B cell (primary cell): Measurements from ENCODE around the gene KCNC3. TPM values are rescaled to one million over a fixed set of nuclear protein-coding genes. Genes with fewer than 3 reads are reported as not detected.

Experiments used
- ATAC-seq: fragments of 200-7000 bp; cut with Tn5 transposase; one replicate; pipeline ENCODE4 v1.10.0; 2021; ENCODE audit warnings: low read depth, mild to moderate bottlenecking, moderate number of reproducible peaks, moderate library complexity
- CTCF ChIA-PET: fragments of 350-600 bp; sonication (Branson Sonifier 250); formaldehyde crosslinking; loops from one replicate; lab custom pipeline; 2021; ENCODE audit warnings: antibody characterized with exemption, inconsistent platforms; lab: Charles Lee
- POLR2A ChIA-PET: fragments of 350-600 bp; sonication (Branson Sonifier 250); formaldehyde crosslinking; loops from one replicate; lab custom pipeline; 2021; ENCODE audit warnings: antibody characterized with exemption; lab: Charles Lee
- DNase-seq: peaks from one replicate; pipeline ENCODE4 v3.0.0; 2013
- H2AFZ ChIP-seq: 2 replicates; pipeline ENCODE4 v1.6.1; 2012; ENCODE audit warnings: mild to moderate bottlenecking, low read depth, low read length; ENCODE audit not compliant: insufficient read depth, poor library complexity, severe bottlenecking
- H3K27ac ChIP-seq, 2 donors: 1 replicate in 1 of 2; 2 replicates in 1 of 2; pipeline ENCODE4 v1.5.1; 2012 to 2013; ENCODE audit warnings: low read length in 2 of 2, mild to moderate bottlenecking in 2 of 2, moderate library complexity in 1 of 2
- H3K27me3 ChIP-seq, 4 experiments: fragments of 200-600 bp in 1 of 4; sonication (generic) in 1 of 4; replicated peaks in 1 of 4; 1 replicate in 2 of 4; 2 replicates in 2 of 4; pipeline versions ENCODE4 v1.6.1 to v1.7.0; 2013 to 2016; ENCODE audit warnings: low read length in 3 of 4, mild to moderate bottlenecking in 2 of 4, mixed read lengths in 1 of 4, moderate library complexity in 1 of 4; ENCODE audit not compliant: insufficient read depth in 4 of 4, control insufficient read depth in 3 of 4; ENCODE audit errors: control extremely low read depth in 1 of 4
- H3K36me3 ChIP-seq, 2 experiments: replicated peaks in 1 of 2; 1 replicate in 1 of 2; 2 replicates in 1 of 2; pipeline versions ENCODE4 v1.6.1 to v1.7.1; 2013; ENCODE audit warnings: low read length in 1 of 2; ENCODE audit not compliant: insufficient read depth in 2 of 2, control insufficient read depth in 1 of 2; ENCODE audit errors: control extremely low read depth in 1 of 2, extremely low read depth in 1 of 2
- H3K4me1 ChIP-seq, 2 donors: fragments of 200-600 bp in 1 of 2; sonication (generic) in 1 of 2; 1 replicate in 1 of 2; 2 replicates in 1 of 2; pipeline versions ENCODE4 v1.5.1 to v1.6.1; 2013 to 2017; ENCODE audit warnings: low read length in 2 of 2; ENCODE audit not compliant: control insufficient read depth in 2 of 2, insufficient read depth in 2 of 2
- H3K4me2 ChIP-seq: replicated peaks from 2 replicates; pipeline ENCODE3; 2012; ENCODE audit warnings: mild to moderate bottlenecking, low read depth, low read length; ENCODE audit not compliant: poor library complexity, severe bottlenecking
- H3K4me3 ChIP-seq, 5 experiments: fragments of 200-600 bp in 1 of 5; sonication (generic) in 1 of 5; 1 replicate in 3 of 5; 2 replicates in 2 of 5; pipeline versions ENCODE4 v1.5.1 to v1.7.0; 2011 to 2016; ENCODE audit warnings: low read length in 4 of 5, mild to moderate bottlenecking in 4 of 5, low read depth in 2 of 5, control low read depth in 1 of 5, moderate library complexity in 1 of 5; ENCODE audit not compliant: insufficient read depth in 1 of 5; ENCODE audit errors: control extremely low read depth in 1 of 5, extremely low read depth in 1 of 5
- H3K79me2 ChIP-seq: fragments of 200-600 bp; sonication (generic); one replicate; pipeline ENCODE4 v1.6.0; 2016; ENCODE audit warnings: low read length; ENCODE audit not compliant: control insufficient read depth, insufficient read depth
- H3K9ac ChIP-seq: fragments of 200-600 bp; sonication (generic); 2 replicates; pipeline ENCODE4 v1.6.1; 2017; ENCODE audit warnings: mild to moderate bottlenecking, low read length, moderate library complexity
- H3K9me3 ChIP-seq, 3 donors: one replicate each; pipeline versions ENCODE4 v1.6.1 to v1.7.1; 2013; ENCODE audit warnings: low read length in 2 of 3; ENCODE audit not compliant: control insufficient read depth in 2 of 3, insufficient read depth in 1 of 3; ENCODE audit errors: control extremely low read depth in 1 of 3
- H4K20me1 ChIP-seq: 2 replicates; pipeline ENCODE4 v1.6.0; 2012; ENCODE audit warnings: mild to moderate bottlenecking, low read length; ENCODE audit not compliant: insufficient read depth, control insufficient read depth, poor library complexity, severe bottlenecking
- H3K27ac Mint-ChIP-seq: one replicate; pipeline ENCODE4 v1.8.0; 2021; ENCODE audit warnings: mixed read lengths
- H3K27me3 Mint-ChIP-seq: one replicate; pipeline ENCODE4 v1.8.0; 2021; ENCODE audit warnings: mixed read lengths
- H3K4me1 Mint-ChIP-seq: one replicate; pipeline ENCODE4 v1.8.0; 2021; ENCODE audit warnings: mixed read lengths
- H3K4me3 Mint-ChIP-seq: one replicate; pipeline ENCODE4 v1.8.0; 2021; ENCODE audit warnings: mixed read lengths
- H3K9me3 Mint-ChIP-seq: one replicate; pipeline ENCODE4 v1.8.0; 2022; ENCODE audit warnings: mixed read lengths; ENCODE audit not compliant: insufficient read depth
- CTCF ChIP-seq: fragments of 200-600 bp; IDR thresholded peaks from one replicate; pipeline ENCODE4 v1.8.0; 2022; ENCODE audit warnings: antibody characterized with exemption, mild to moderate bottlenecking
- EZH2 ChIP-seq: IDR thresholded peaks from 2 replicates; pipeline ENCODE4 v1.6.1; 2012; ENCODE audit warnings: borderline replicate concordance, low read depth, mild to moderate bottlenecking, moderate library complexity, low read length; ENCODE audit not compliant: insufficient read depth, poor library complexity, severe bottlenecking
- WGBS: methylation state at CpG from one replicate; pipeline ENCODE4 v1.1.5; 2013; ENCODE audit warnings: missing lambda C conversion rate; ENCODE audit not compliant: insufficient coverage; 5-methylcytosine and 5-hydroxymethylcytosine counted together
- intact Hi-C: fragments of 100-400 bp; cut with micrococcal nuclease; formaldehyde crosslinking; loops from one replicate; pipeline ENCODE4 v1.10.0; 2022
- polyA plus RNA-seq: library from polyadenylated mRNA; depleted of rRNA; stranded (reverse); fragments of >200 nt; gene quantifications from 2 replicates; pipeline ENCODE4 v1.2.3, GENCODE V29; 2012
- total RNA-seq, 2 donors: library from RNA; stranded (reverse); fragments of 120-200 nt in 1 of 2; gene quantifications; 1 replicate in 1 of 2; 2 replicates in 1 of 2; pipeline versions ENCODE4 v1.2.3 to v1.2.4, GENCODE V29; 2013 to 2022

KCNC3 gene
- total and polyA plus RNA-seq, 2 donors (not counting 1 experiment from before 2014, with no cell fraction given) = 12.3 to 23.0 TPM

- TF ChIP-seq CTCF = no peak
- TF ChIP-seq EZH2 = no peak
- POLR2A ChIA-PET = interaction anchor here (0.8 to 7.1 kb wide), 7 partner anchors 11 to 126 kb away, joined by 3 to 122 read pairs (median 5); partner anchors contain the start of gene SPIB
- H3K9me3 Mint-ChIP-seq = peaks cover 4% of the 10 kb centered on the region
- Histone ChIP-seq H3K9ac (peak overlapping the region; percentile 54), H3K27me3 (no peaks in the 10 kb centered on the region), H3K79me2 (peaks cover 48% of the 10 kb centered on the region), H3K4me3 (peak overlapping the region; percentile 37 to 59 (median 50)), H3K4me1 (peaks cover 62 to 96% of the 10 kb centered on the region in 2 donors), H3K27ac (peak overlapping the region; percentile 49 to 76), H3K36me3 (peaks cover 0 to 51% of the 10 kb centered on the region in 2 experiments), H3K9me3 (peaks cover 0 to 33% (median 0%) of the 10 kb centered on the region in 3 donors), H2AFZ (peak overlapping the region; percentile 69), H4K20me1 (peaks cover 64% of the 10 kb centered on the region), H3K4me2 (peak overlapping the region; percentile 82)
- H3K4me1 Mint-ChIP-seq = peaks cover 90% of the 10 kb centered on the region
- ATAC-seq (no peak), DNase-seq (no peak)
- intact Hi-C loops = loop anchor here (1.0 kb wide), 3 partner anchors 7 to 23 kb away; no protein-coding TSS in a partner anchor
- H3K27me3 Mint-ChIP-seq = no peaks in the 10 kb centered on the region
- CTCF ChIA-PET = interaction anchor here (0.6 to 5.0 kb wide), 5 partner anchors 10 to 442 kb away, joined by 3 to 28 read pairs (median 3); partner anchors contain the start of gene NR1H2
- WGBS = 12% methylated on average over 51 of the region's 54 CpGs
- peak overlapping the region; percentile 94 for H3K27ac Mint-ChIP-seq
- peak overlapping the region; percentile 87 for H3K4me3 Mint-ChIP-seq
These were observed 4.8 kb upstream of the KCNC3 start for GRCh38 chr19:50333737-50334617.
